NCI-H146 treated with DMSO at 0.1 percent for 48 hours (cell line): Measurements from ENCODE around the gene FBLN5.
A peak's percentile ranks its signal among the peaks of the same experiment; 100 is the strongest.

ENCODE experiments used
- DNase-seq: peaks from one replicate; lab custom pipeline; 2025; ENCODE audit not compliant: unreplicated experiment; lab: John Stamatoyannopoulos, UW

The FBLN5 gene

GRCh38 chr14:91947475-91948184 lies at the start of gene FBLN5:
FBLN5 (minus strand) TSS chr14:91947694; CDS start chr14:91947229, 465 bp downstream.
- DNase-seq, result no peak

GRCh38 chr14:91996948-91997371 lies 49.5 kb upstream of the FBLN5 start:
- DNase-seq, result peak; percentile 19

- no peak for DNase-seq
Observed at GRCh38 chr14:91987192-91987591, 39.7 kb upstream of the FBLN5 start.

GRCh38 chr14:91985521-91986255 lies 38.2 kb upstream of the FBLN5 start:
- DNase-seq, result no peak

GRCh38 chr14:91985008-91985407 lies 37.5 kb upstream of the FBLN5 start:
- no peak for DNase-seq

- DNase-seq, result no peak
Observed at GRCh38 chr14:91983588-91983987, 36.1 kb upstream of the FBLN5 start.

- no peak for DNase-seq
Observed at GRCh38 chr14:91980157-91980556, 32.7 kb upstream of the FBLN5 start.

GRCh38 chr14:91977884-91978283 lies 30.4 kb upstream of the FBLN5 start:
- no peak for DNase-seq

- no peak for DNase-seq
Observed at GRCh38 chr14:91975763-91976162, 28.3 kb upstream of the FBLN5 start.

- DNase-seq, result no peak
Observed at GRCh38 chr14:91971188-91971778, 23.8 kb upstream of the FBLN5 start.

GRCh38 chr14:91968280-91968679 lies 20.8 kb upstream of the FBLN5 start:
- no peak for DNase-seq

- no peak for DNase-seq
Observed at GRCh38 chr14:91964724-91965123, 17.2 kb upstream of the FBLN5 start.

- no peak for DNase-seq
Observed at GRCh38 chr14:91964011-91964410, 16.5 kb upstream of the FBLN5 start.

- DNase-seq, result no peak
Observed at GRCh38 chr14:91963465-91963864, 16.0 kb upstream of the FBLN5 start.

- DNase-seq, result no peak
Observed at GRCh38 chr14:91961297-91962220, 14.1 kb upstream of the FBLN5 start.

- no peak for DNase-seq
Observed at GRCh38 chr14:91957876-91958313, 10.4 kb upstream of the FBLN5 start.

- DNase-seq, result no peak
Observed at GRCh38 chr14:91956616-91957015, 9.1 kb upstream of the FBLN5 start.

GRCh38 chr14:91955168-91955567 lies 7.7 kb upstream of the FBLN5 start:
- DNase-seq, result no peak

- no peak for DNase-seq
Observed at GRCh38 chr14:91953170-91953985, 5.9 kb upstream of the FBLN5 start.
